HG03460 (cell line): ENCODE data around the gene PNMA8A.
"Not testable (repeated sequence)": the region's sequence is repeated elsewhere in the genome, so short reads cannot be mapped to it uniquely, and the experiment has no call there.

Source experiments
- ATAC-seq: cut with Tn5 transposase; IDR thresholded peaks from one replicate; pipeline ENCODE4 v1.9.1; 2021; ENCODE audit not compliant: unreplicated experiment

PNMA8A gene

DNA sequence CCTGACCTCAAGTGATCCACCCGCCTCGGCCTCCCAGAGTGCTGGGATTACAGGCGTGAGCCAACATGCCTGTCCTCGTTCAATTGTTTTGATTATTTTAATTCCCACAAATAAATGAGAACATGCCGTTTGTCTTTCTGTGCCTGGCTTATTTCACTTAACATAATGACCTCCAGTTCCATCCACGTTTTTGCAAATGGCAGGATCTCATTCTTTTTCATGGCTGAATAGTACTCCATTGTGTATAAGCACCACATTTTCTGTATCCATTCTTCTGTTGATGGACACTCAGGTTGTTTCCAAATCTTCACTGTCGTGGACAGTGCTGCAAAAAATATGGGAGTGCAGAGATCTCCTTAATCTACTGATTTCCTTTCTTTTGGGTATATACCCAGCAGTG, 37.9 kb downstream of the PNMA8A start:
- not testable (repeated sequence) for ATAC-seq

DNA sequence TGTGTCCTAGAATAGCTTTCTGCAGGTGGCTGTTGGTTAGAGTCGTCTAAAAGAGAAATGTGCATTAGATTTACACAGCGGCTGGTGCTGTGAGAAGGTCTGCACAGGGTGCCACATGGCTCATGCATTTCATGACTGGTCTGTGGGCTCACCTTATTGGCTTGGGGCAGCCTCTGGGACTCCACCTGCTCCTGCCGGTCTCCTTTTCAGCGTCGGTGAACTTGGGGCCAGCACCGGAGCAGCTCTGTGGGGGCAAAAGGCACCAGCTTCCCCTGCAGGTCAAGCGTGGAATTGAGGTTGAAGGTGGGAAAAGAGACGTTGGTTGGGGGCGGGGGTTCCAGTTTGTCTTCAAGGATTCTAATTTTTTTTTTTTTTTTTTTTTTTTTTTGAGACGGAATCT, 39.5 kb downstream of the PNMA8A start:
- no peak for ATAC-seq

GRCh38 chr19:46429999-46430398, 41.4 kb downstream of the PNMA8A start:
- no peak for ATAC-seq

DNA sequence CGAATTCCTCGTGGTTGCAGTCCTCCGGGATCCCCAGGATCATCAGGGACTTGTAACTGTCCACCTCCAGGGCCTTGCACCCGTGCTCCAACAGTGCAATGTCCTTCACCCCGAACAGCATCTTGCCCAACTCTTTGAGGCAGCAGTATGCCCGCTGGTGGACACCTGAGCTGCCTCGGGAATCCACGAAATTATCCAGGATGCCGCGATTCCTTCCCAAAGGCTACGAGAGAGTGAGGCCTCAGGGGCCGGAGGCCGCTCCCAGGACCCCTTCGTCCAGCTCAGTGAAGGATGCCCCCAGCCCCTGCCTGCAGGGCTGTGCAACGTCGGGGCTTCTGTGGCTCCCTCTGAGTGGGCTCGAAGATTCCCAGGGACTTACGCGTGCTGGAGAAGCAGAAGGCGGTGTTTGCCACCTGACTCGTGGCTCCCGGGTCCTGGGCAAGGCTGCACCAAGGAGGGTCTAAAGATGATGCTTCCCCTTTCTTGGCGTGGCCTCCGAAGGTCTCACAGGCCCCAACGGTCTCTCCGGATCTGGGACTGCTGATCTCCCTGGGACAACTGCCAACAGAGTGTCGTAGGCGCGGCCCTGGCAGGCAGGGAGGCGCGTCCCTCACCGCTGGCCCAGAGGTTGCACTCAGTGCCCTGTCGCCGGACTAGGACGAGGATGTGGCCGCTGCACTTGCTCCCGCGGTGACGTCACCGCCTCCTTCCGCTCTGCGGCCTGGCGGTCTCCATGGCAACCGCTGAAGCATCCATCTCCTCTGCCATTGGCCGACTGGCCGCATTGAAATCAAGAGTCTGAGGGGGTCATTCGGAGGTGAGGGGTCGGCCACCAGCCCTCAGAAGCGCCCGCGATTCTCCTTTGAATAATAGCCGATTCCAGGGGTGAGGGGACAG, 42.9 kb downstream of the PNMA8A start, which contains the start of gene PNMA8C:
TSS of gene PNMA8C (minus strand) at position 698 of the 897 bp plus-strand sequence. CDS start at position 121, 577 bp downstream.
- no peak for ATAC-seq

- no peak for ATAC-seq
These were observed 43.8 kb downstream of the PNMA8A start for GRCh38 chr19:46427518-46428045.

GRCh38 chr19:46426506-46427162, 44.7 kb downstream of the PNMA8A start:
- ATAC-seq = no peak

DNA sequence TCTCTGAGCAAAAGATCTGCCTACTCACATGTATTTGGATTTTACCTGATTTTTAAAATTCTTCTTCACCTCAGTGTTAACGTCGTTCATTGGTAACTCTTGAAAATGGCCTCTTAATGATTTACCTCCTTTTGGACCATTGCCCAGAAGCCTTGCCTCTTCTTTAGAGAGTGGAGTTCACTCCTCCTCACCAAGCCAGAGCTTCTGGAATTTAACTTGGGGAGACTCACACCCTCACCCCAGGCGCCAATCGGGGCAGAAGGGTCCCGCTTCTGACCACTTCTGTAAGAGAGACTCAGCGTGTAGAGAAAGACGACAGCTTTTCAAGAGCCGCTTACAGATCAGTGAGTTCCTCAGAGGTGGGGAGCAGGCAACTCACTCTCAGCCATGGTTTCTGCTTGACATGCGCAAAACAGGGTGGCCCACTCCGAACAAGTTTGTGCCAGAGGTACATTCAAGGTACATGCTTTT, 45.3 kb downstream of the PNMA8A start:
- no peak for ATAC-seq

DNA sequence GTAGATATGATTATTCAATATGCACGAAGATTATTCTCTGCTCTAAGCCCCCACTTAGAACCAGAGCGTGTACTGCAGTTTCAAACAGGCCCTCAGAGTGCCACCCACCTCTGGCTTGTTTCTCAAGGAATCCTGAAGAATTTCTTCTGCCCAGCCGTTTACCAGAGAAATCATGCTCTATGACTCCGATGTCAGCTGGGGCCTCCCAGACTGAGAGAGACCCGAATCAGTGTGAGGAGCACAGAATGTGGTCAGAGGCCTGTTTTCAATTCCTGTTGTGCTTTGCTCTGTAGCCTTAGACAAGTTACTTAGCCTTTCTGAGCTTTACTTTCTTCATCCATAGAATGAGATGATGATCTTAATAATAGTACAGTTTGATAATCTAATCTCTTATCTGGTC, 48.2 kb downstream of the PNMA8A start:
- no peak for ATAC-seq

DNA sequence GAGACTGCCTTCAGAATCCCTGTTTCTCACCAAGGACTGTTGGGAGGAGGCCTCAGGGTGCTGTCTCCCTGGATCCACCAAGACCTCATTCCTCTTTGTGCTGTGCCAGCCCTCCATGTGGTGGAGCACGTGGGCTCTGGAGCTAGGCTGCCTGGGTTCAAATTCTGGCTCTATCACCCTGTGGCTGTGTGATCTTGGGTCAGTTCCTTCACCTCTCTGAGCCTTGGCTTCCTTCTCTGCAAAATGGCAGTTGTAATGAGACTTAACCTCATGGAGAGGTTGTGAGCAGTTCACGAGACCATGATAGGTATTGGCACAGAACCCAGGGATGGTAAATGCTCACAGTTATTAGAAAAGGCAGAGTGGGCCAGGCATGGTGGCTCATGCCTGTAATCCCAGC, 49.0 kb downstream of the PNMA8A start:
- no peak for ATAC-seq

DNA sequence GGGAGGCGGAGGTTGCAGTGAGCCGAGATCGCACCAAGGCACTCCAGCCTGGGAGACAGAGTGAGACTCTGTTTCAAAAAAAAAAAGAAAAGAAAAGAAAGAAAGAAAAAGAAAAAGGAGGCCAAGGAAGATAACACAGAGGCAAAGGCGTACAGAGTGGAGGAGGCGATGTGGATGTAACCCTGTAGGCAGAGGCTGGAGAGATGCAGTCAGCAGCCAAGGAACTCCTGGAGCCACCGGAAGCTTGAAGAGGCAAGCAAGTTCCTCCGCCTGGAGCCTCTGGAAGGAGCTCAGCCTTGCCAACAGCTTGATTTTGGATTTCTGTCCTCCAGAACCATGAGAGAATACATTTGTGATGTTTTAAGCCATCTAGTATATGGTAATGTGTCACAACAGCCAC, 51.3 kb downstream of the PNMA8A start:
- ATAC-seq = no peak
